Fibroblast of lung (primary cell): ENCODE results near the gene NFAM1.

ENCODE experiments used
- CTCF ChIP-seq, 2 donors: IDR thresholded peaks in 1 of 2; conservative IDR thresholded peaks in 1 of 2; 1 replicate in 1 of 2; 2 replicates in 1 of 2; pipeline ENCODE4 v1.5.1; 2011 to 2012; ENCODE audit warnings: low read length in 2 of 2, control low read depth in 1 of 2, inconsistent platforms in 1 of 2, low read depth in 1 of 2, mild to moderate bottlenecking in 1 of 2
- EZH2 ChIP-seq: IDR thresholded peaks from 2 replicates; pipeline ENCODE4 v1.5.1; 2012; ENCODE audit warnings: low read length, control low read depth, mild to moderate bottlenecking; ENCODE audit errors: missing control alignments

GRCh38 chr22:42343531-42344081 is 88.6 kb downstream of the NFAM1 start:
- TF ChIP-seq EZH2 (no peak), CTCF (conservative IDR thresholded peaks at IDR 0.05 in 1 of 2, IDR thresholded peaks at IDR 0.05 in 1 of 2; ENCODE audit: low read depth in 1 of 2, low read length in 2 of 2) (no peak)
